ENCODE measurements around the gene ACTR8. TPM values are rescaled to one million over a fixed set of nuclear protein-coding genes. Genes with fewer than 3 reads are reported as not detected.

ACTR8 gene
- total and polyA plus RNA-seq, 11 donors, result 12.0 to 48.2 (median 28.2) TPM

GRCh38 chr3:53899750-53900149 lies 17.8 kb upstream of the ACTR8 start:
- TF ChIP-seq POLR2A (IDR thresholded peaks at IDR 0.05), result no peak
- no peak for TF ChIP-seq CTCF (IDR thresholded peaks at IDR 0.05)
- peaks cover 0 to 44% (median 5%) of the 10 kb centered on the region in 9 donors for H3K27me3 ChIP-seq
- no peak for ATAC-seq

GRCh38 chr3:53892286-53892637 lies 10.3 kb upstream of the ACTR8 start:
- Histone ChIP-seq H3K36me3 (peaks cover 0 to 13% (median 9%) of the 10 kb centered on the region in 9 donors), H3K4me3 (peak overlapping the region; percentile 9 to 97 (median 84)), H3K4me1 (peaks cover 0 to 36% (median 26%) of the 10 kb centered on the region in 12 donors), H3K9me3 (no peaks in the 10 kb centered on the region), H3K27ac (peak overlapping the region; percentile 70 to 99 (median 92)), H3K27me3 (peaks cover 0 to 22% (median 0%) of the 10 kb centered on the region in 9 donors)
- intact Hi-C loops (cut with DNase I), result loop anchor here in 2 of 10 donors (5.0 kb wide), 1 partner anchor 545 kb away; the partner anchor contains the start of gene DCP1A (in 2 of the 2)
- 35 to 43% (median 43%) methylated on average over 4 of the region's 4 CpGs for WGBS, 4 donors
- no peak for DNase-seq
- TF ChIP-seq POLR2A (IDR thresholded peaks at IDR 0.05) (no peak), CTCF (IDR thresholded peaks at IDR 0.05) (no peak)
- ATAC-seq, result no peak

More at GRCh38 chr3:53899750-53900149, 17.8 kb upstream of the ACTR8 start:
- WGBS, 4 donors, result 52 to 60% (median 56%) methylated on average over 2 of the region's 2 CpGs
- Histone ChIP-seq H3K27ac (no peak overlapping the region), H3K4me1 (peaks cover 0 to 7% (median 0%) of the 10 kb centered on the region in 12 donors), H3K36me3 (no peaks in the 10 kb centered on the region), H3K9me3 (no peaks in the 10 kb centered on the region), H3K4me3 (no peak overlapping the region)
- intact Hi-C loops (cut with DNase I), result no loop called here
- peak in 1 of 5 donors; percentile 34 for DNase-seq

GRCh38 chr3:53891497-53892285 lies 9.7 kb upstream of the ACTR8 start, which contains the start of gene SELENOK:
Gene SELENOK (minus strand): TSS chr3:53891859.
- intact Hi-C loops (cut with DNase I), result loop anchor here in 2 of 10 donors (5.0 kb wide), 1 partner anchor 544 kb away; the partner anchor contains the start of gene DCP1A (in 2 of the 2)
- Histone ChIP-seq H3K36me3 (peaks cover 0 to 18% (median 15%) of the 10 kb centered on the region in 9 donors), H3K9me3 (no peaks in the 10 kb centered on the region), H3K27ac (peak within 1 kb of the TSS; percentile 81 to 99 (median 92)), H3K4me1 (peaks cover 0 to 36% (median 26%) of the 10 kb centered on the region in 12 donors), H3K27me3 (peaks cover 0 to 18% (median 0%) of the 10 kb centered on the region in 9 donors), H3K4me3 (peak within 1 kb of the TSS; percentile 70 to 97 (median 86))
- 0% methylated on average over 34 to 73 of the region's 73 CpGs for WGBS, 4 donors
- ATAC-seq (peak; percentile 98 to 99 (median 98)), DNase-seq (peak; percentile 98 to 99 (median 99))
- no peak for TF ChIP-seq CTCF (IDR thresholded peaks at IDR 0.05)
- peak; percentile 95 for TF ChIP-seq POLR2A (IDR thresholded peaks at IDR 0.05)

Data from heart left ventricle (tissue), 16 donors.